ACHN (cell line): ENCODE results near the gene KRTAP6-3.

ENCODE experiments used
- DNase-seq: peaks from one replicate; pipeline ENCODE4 v3.0.0-alpha.2; 2015
- in situ Hi-C: cut with HindIII; loops from 2 replicates; pipeline ENCODE4 v1.10.0; 2017; ENCODE audit warnings: low sequenced_read_pairs, low pct_ligation_motif_present, low pct_unique_long_range_greater_than_20kb

KRTAP6-3 gene

GRCh38 chr21:30592140-30592539 is at the start of gene KRTAP6-3:
Gene KRTAP6-3, plus strand, starts transcription at chr21:30592440. Its CDS starts 6 bp downstream, at chr21:30592446.
- in situ Hi-C loops: no loop called here
- DNase-seq: no peak

- DNase-seq: no peak
- in situ Hi-C loops: no loop called here
Measured at GRCh38 chr21:30552782-30553181, 39.5 kb upstream of the KRTAP6-3 start.

- DNase-seq: no peak
- in situ Hi-C loops: no loop called here
Measured at GRCh38 chr21:30555095-30555494, 37.1 kb upstream of the KRTAP6-3 start.

- DNase-seq: no peak
- in situ Hi-C loops: no loop called here
Measured at GRCh38 chr21:30561264-30561895, 30.9 kb upstream of the KRTAP6-3 start, which contains the start of gene KRTAP19-7. Gene KRTAP19-7, minus strand, starts transcription at chr21:30561314. Its CDS starts 25 bp downstream, at chr21:30561289.

GRCh38 chr21:30561957-30562356 is 30.3 kb upstream of the KRTAP6-3 start:
- in situ Hi-C loops: no loop called here

GRCh38 chr21:30563072-30563471 is 29.2 kb upstream of the KRTAP6-3 start:
- DNase-seq: no peak
- in situ Hi-C loops: no loop called here

More at GRCh38 chr21:30561957-30562356, 30.3 kb upstream of the KRTAP6-3 start:
- no peak for DNase-seq

GRCh38 chr21:30563630-30564029 is 28.6 kb upstream of the KRTAP6-3 start:
- in situ Hi-C loops: no loop called here
- DNase-seq: no peak

GRCh38 chr21:30567617-30568016 is 24.6 kb upstream of the KRTAP6-3 start:
- in situ Hi-C loops: no loop called here
- DNase-seq: no peak

GRCh38 chr21:30577766-30578165 is 14.5 kb upstream of the KRTAP6-3 start:
- in situ Hi-C loops: no loop called here
- no peak for DNase-seq

GRCh38 chr21:30579346-30579745 is 12.9 kb upstream of the KRTAP6-3 start:
- in situ Hi-C loops: no loop called here
- DNase-seq: no peak

GRCh38 chr21:30580132-30580531 is 12.1 kb upstream of the KRTAP6-3 start:
- in situ Hi-C loops: no loop called here
- DNase-seq: no peak

- no peak for DNase-seq
- in situ Hi-C loops: no loop called here
Measured at GRCh38 chr21:30582870-30583269, 9.4 kb upstream of the KRTAP6-3 start.

- in situ Hi-C loops: no loop called here
- no peak for DNase-seq
Measured at GRCh38 chr21:30590297-30590696, 1.9 kb upstream of the KRTAP6-3 start, which contains the start of gene KRTAP22-2. Gene KRTAP22-2, minus strand, starts transcription at chr21:30590397.

GRCh38 chr21:30598802-30599201 is 6.6 kb downstream of the KRTAP6-3 start, which contains the start of gene KRTAP6-2:
Gene KRTAP6-2, minus strand, starts transcription at chr21:30598902. Its CDS starts 28 bp downstream, at chr21:30598874.
- DNase-seq: no peak
- in situ Hi-C loops: no loop called here

GRCh38 chr21:30600787-30601186 is 8.5 kb downstream of the KRTAP6-3 start, which contains the start of gene KRTAP22-1:
Gene KRTAP22-1, plus strand, starts transcription at chr21:30601087.
- in situ Hi-C loops: no loop called here
- DNase-seq: no peak

- no peak for DNase-seq
Measured at GRCh38 chr21:30605968-30606367, 13.7 kb downstream of the KRTAP6-3 start.

GRCh38 chr21:30612132-30612531 is 19.9 kb downstream of the KRTAP6-3 start:
- no peak for DNase-seq
- in situ Hi-C loops: no loop called here

More at GRCh38 chr21:30605968-30606367, 13.7 kb downstream of the KRTAP6-3 start:
- in situ Hi-C loops: no loop called here

GRCh38 chr21:30613836-30614235 is 21.6 kb downstream of the KRTAP6-3 start, which contains the start of gene KRTAP6-1:
Gene KRTAP6-1, minus strand, starts transcription at chr21:30613930. Its CDS starts 26 bp downstream, at chr21:30613904.
- in situ Hi-C loops: no loop called here
- no peak for DNase-seq

GRCh38 chr21:30615199-30615598 is 23.0 kb downstream of the KRTAP6-3 start:
- DNase-seq: no peak
- in situ Hi-C loops: no loop called here

GRCh38 chr21:30616125-30616524 is 23.9 kb downstream of the KRTAP6-3 start, which contains the start of gene KRTAP20-1:
Gene KRTAP20-1, plus strand, starts transcription at chr21:30616425. Its CDS starts 30 bp downstream, at chr21:30616455.
- in situ Hi-C loops: no loop called here
- no peak for DNase-seq
